Breast epithelium (tissue), 4 donors: ENCODE data around the gene TUBB1. TPM values are rescaled to one million over a fixed set of nuclear protein-coding genes. Genes with fewer than 3 reads are reported as not detected.
A peak's percentile ranks its signal among the peaks of the same experiment; 100 is the strongest.
"Not testable (repeated sequence)": the region's sequence is repeated elsewhere in the genome, so short reads cannot be mapped to it uniquely, and the experiment has no call there.

ENCODE experiments used
- DNase-seq, 2 donors: peaks; one replicate each; pipeline ENCODE4 v3.0.0-alpha.2; 2019; ENCODE audit warnings: low spot score in 2 of 2
- H3K27ac ChIP-seq, 2 donors: fragments of 200-600 bp; sonication (generic) in 1 of 2; one replicate each; pipeline ENCODE4 v1.5.1; 2016 to 2019; ENCODE audit warnings: mild to moderate bottlenecking in 1 of 2
- H3K27me3 ChIP-seq, 2 donors: fragments of 200-600 bp; sonication (generic) in 1 of 2; one replicate each; pipeline versions ENCODE4 v1.5.1 to v1.6.0; 2017 to 2019; ENCODE audit warnings: control low read depth in 1 of 2, mild to moderate bottlenecking in 1 of 2
- H3K36me3 ChIP-seq: fragments of 200-600 bp; one replicate; pipeline ENCODE4 v1.5.1; 2019
- H3K4me1 ChIP-seq, 2 donors: fragments of 200-600 bp; sonication (generic); one replicate each; pipeline ENCODE4 v1.5.1; 2016 to 2019; ENCODE audit warnings: control low read depth in 1 of 2
- H3K4me3 ChIP-seq, 3 donors: fragments of 200-600 bp; sonication (generic); 1 replicate in 2 of 3; 2 replicates in 1 of 3; pipeline ENCODE4 v1.5.1; 2016 to 2019; ENCODE audit warnings: mild to moderate bottlenecking in 3 of 3, moderate library complexity in 2 of 3
- H3K9me3 ChIP-seq, 2 donors: fragments of 200-600 bp; sonication (generic) in 1 of 2; one replicate each; pipeline ENCODE4 v1.5.1; 2016 to 2019; ENCODE audit warnings: control low read depth in 1 of 2
- CTCF ChIP-seq, 3 donors: fragments of 450-650 bp; IDR thresholded peaks; one replicate each; pipeline ENCODE4 v1.5.1; 2016 to 2017; ENCODE audit warnings: antibody characterized with exemption in 3 of 3, mild to moderate bottlenecking in 3 of 3, moderate library complexity in 3 of 3
- POLR2A ChIP-seq: fragments of 450-650 bp; IDR thresholded peaks from one replicate; pipeline ENCODE4 v1.6.1; 2016; ENCODE audit warnings: antibody characterized with exemption, mild to moderate bottlenecking, moderate library complexity
- POLR2AphosphoS5 ChIP-seq, 3 donors: sonication (generic); formaldehyde crosslinking; IDR thresholded peaks; one replicate each; pipeline ENCODE4 v1.6.1; 2017; ENCODE audit warnings: antibody characterized with exemption in 3 of 3
- intact Hi-C: fragments of 100-400 bp; cut with DNase I; formaldehyde crosslinking; loops from one replicate; pipeline ENCODE4 v1.15.1; 2023; ENCODE audit warnings: low total_unique reads
- total RNA-seq, 3 donors: library from RNA; depleted of rRNA; stranded (reverse); fragments of >200 nt; gene quantifications; one replicate each; pipeline ENCODE4 v1.1.0, GENCODE V29; 2016

The TUBB1 gene
- total RNA-seq, 3 donors from 2014 or later = 0.16 TPM; not detected in 2

GRCh38 chr20:58981628-58982364 lies 37.4 kb upstream of the TUBB1 start:
- intact Hi-C loops = loop anchor here (5.0 to 10.0 kb wide), 2 partner anchors 61 to 87 kb away; partner anchors contain the start of gene PRELID3B
- no peak for TF ChIP-seq POLR2AphosphoS5 (IDR thresholded peaks at IDR 0.05)
- TF ChIP-seq POLR2A = no peak
- TF ChIP-seq CTCF (IDR thresholded peaks at IDR 0.05) = no peak
- Histone ChIP-seq H3K27me3 (no peaks in the 10 kb centered on the region), H3K4me3 (peak overlapping the region; percentile 66 to 79 (median 78)), H3K9me3 (no peaks in the 10 kb centered on the region), H3K4me1 (peaks cover 0 to 2% of the 10 kb centered on the region in 2 donors), H3K36me3 (no peaks in the 10 kb centered on the region), H3K27ac (peak overlapping the region; percentile 89 to 95)
- DNase-seq = no peak

- H3K4me1 ChIP-seq = peaks cover 0 to 2% of the 10 kb centered on the region in 2 donors
- TF ChIP-seq POLR2AphosphoS5 (IDR thresholded peaks at IDR 0.05) (no peak), CTCF (IDR thresholded peaks at IDR 0.05) (no peak), POLR2A (no peak)
- intact Hi-C loops = loop anchor here (5.0 to 10.0 kb wide), 2 partner anchors 60 to 88 kb away; partner anchors contain the start of gene PRELID3B
- peak overlapping the region in 2 of 3 donors; percentile 78 to 79 for H3K4me3 ChIP-seq
- no peaks in the 10 kb centered on the region for H3K36me3 ChIP-seq
- H3K9me3 ChIP-seq = no peaks in the 10 kb centered on the region
- H3K27me3 ChIP-seq = no peaks in the 10 kb centered on the region
- no peak for DNase-seq
- peak overlapping the region; percentile 10 to 89 for H3K27ac ChIP-seq
These were observed 36.7 kb upstream of the TUBB1 start for GRCh38 chr20:58982406-58983114.

- H3K27me3 ChIP-seq, DNase-seq, H3K4me1 ChIP-seq, H3K9me3 ChIP-seq, H3K27ac ChIP-seq, H3K4me3 ChIP-seq, H3K36me3 ChIP-seq: not testable (repeated sequence)
- intact Hi-C loops = loop anchor here (5.0 to 10.0 kb wide), 2 partner anchors 59 to 88 kb away; partner anchors contain the start of gene PRELID3B
These were observed 36.1 kb upstream of the TUBB1 start for GRCh38 chr20:58983115-58983468.

- no peak for DNase-seq
- Histone ChIP-seq H3K4me3 (no peak overlapping the region), H3K27me3 (no peaks in the 10 kb centered on the region), H3K9me3 (no peaks in the 10 kb centered on the region), H3K36me3 (no peaks in the 10 kb centered on the region), H3K4me1 (peaks cover 0 to 2% of the 10 kb centered on the region in 2 donors), H3K27ac (peak overlapping the region; percentile 22 to 38)
- intact Hi-C loops = loop anchor here (5.0 to 10.0 kb wide), 2 partner anchors 58 to 90 kb away; partner anchors contain the start of gene PRELID3B
- TF ChIP-seq POLR2A (no peak), POLR2AphosphoS5 (IDR thresholded peaks at IDR 0.05) (no peak), CTCF (IDR thresholded peaks at IDR 0.05) (no peak)
These were observed 34.5 kb upstream of the TUBB1 start for GRCh38 chr20:58984691-58985090.

GRCh38 chr20:58985656-58986055 lies 33.6 kb upstream of the TUBB1 start:
- Histone ChIP-seq H3K4me3 (no peak overlapping the region), H3K9me3 (no peaks in the 10 kb centered on the region), H3K4me1 (peaks cover 0 to 2% of the 10 kb centered on the region in 2 donors), H3K27me3 (no peaks in the 10 kb centered on the region), H3K36me3 (peaks cover 1% of the 10 kb centered on the region), H3K27ac (peak overlapping the region in 1 of 2 donors; percentile 22)
- intact Hi-C loops = loop anchor here (10.0 kb wide), 1 partner anchor 91 kb away; no protein-coding TSS in a partner anchor
- no peak for DNase-seq
- no peak for TF ChIP-seq CTCF (IDR thresholded peaks at IDR 0.05)
- TF ChIP-seq POLR2A = no peak
- no peak for TF ChIP-seq POLR2AphosphoS5 (IDR thresholded peaks at IDR 0.05)
